Vagina (tissue), 2 donors: ENCODE results near the gene CAND2. TPM values are rescaled to one million over a fixed set of nuclear protein-coding genes. Genes with fewer than 3 reads are reported as not detected.

Experiments used
- DNase-seq, 2 donors: peaks; one replicate each; pipeline ENCODE4 v3.0.0-alpha.2; 2017; ENCODE audit errors: extremely low spot score in 2 of 2
- H3K27ac ChIP-seq: fragments of 200-600 bp; sonication (generic); one replicate; pipeline ENCODE4 v1.5.1; 2019
- H3K27me3 ChIP-seq: fragments of 200-600 bp; sonication (generic); one replicate; pipeline ENCODE4 v1.5.1; 2019
- H3K36me3 ChIP-seq, 2 donors: fragments of 200-600 bp; sonication (generic); one replicate each; pipeline ENCODE4 v1.5.1; 2017 to 2019
- H3K4me1 ChIP-seq: fragments of 200-600 bp; sonication (generic); one replicate; pipeline ENCODE4 v1.5.1; 2019
- H3K4me3 ChIP-seq, 2 donors: fragments of 200-600 bp; sonication (generic); 1 replicate in 1 of 2; 2 replicates in 1 of 2; pipeline ENCODE4 v1.5.1; 2016 to 2019
- H3K9me3 ChIP-seq: fragments of 200-600 bp; sonication (generic); one replicate; pipeline ENCODE4 v1.5.1; 2019
- POLR2A ChIP-seq, 2 donors: fragments of 450-650 bp; IDR thresholded peaks; one replicate each; pipeline ENCODE4 v1.6.1; 2017; ENCODE audit warnings: antibody characterized with exemption in 2 of 2, mild to moderate bottlenecking in 2 of 2, moderate library complexity in 2 of 2
- POLR2AphosphoS5 ChIP-seq, 2 donors: sonication (generic); formaldehyde crosslinking; IDR thresholded peaks; one replicate each; pipeline ENCODE4 v1.9.0; 2017; ENCODE audit warnings: antibody characterized with exemption in 2 of 2, mild to moderate bottlenecking in 2 of 2, low read depth in 1 of 2; ENCODE audit not compliant: insufficient read depth in 1 of 2
- intact Hi-C: fragments of 100-400 bp; cut with DNase I; formaldehyde crosslinking; loops from one replicate; pipeline ENCODE4 v1.15.1; 2023
- total RNA-seq: library from RNA; depleted of rRNA; stranded (reverse); fragments of >200 nt; gene quantifications from one replicate; pipeline ENCODE4 v1.2.3, GENCODE V29; 2016
- TF ChIP-seq, protein P1 (sequence below), 3 experiments: fragments of 450-650 bp in 2 of 3; fragments of 200-600 bp in 1 of 3; sonication (generic) in 1 of 3; IDR thresholded peaks; one replicate each; pipeline ENCODE4 v1.5.1; 2017 to 2019; ENCODE audit warnings: antibody characterized with exemption in 3 of 3, mild to moderate bottlenecking in 2 of 3, moderate library complexity in 2 of 3

Gene CAND2
- total RNA-seq, 1 donor from 2014 or later, result 12.5 TPM

DNA sequence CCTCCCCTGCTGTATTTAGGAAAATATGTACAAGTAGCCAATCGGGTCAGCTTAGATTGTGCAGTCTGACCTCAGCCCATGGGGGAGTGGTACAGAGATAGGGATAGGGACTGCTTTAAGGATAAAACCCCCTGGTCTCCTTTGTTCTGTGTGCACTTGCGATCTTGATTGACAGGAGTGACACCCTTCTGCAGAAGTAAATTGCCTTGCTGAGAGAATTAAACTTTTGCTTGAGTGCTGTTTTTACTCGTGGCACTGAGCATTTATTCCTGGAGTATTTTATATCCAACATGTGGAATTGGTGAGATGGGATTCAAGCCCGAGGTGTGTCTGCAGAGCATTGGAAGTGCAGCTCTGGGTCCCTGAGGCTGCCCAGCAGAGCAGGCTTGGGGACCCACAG is 68.8 kb downstream of the CAND2 start:
- no peaks in the 10 kb centered on the region for H3K27me3 ChIP-seq
- no peak for DNase-seq
- no peak overlapping the region for H3K4me3 ChIP-seq
- no peaks in the 10 kb centered on the region for H3K36me3 ChIP-seq
- intact Hi-C loops, result no loop called here
- peaks cover 15% of the 10 kb centered on the region for H3K4me1 ChIP-seq
- H3K27ac ChIP-seq, result no peak overlapping the region
- H3K9me3 ChIP-seq, result no peaks in the 10 kb centered on the region
- TF ChIP-seq POLR2A (IDR thresholded peaks at IDR 0.05) (no peak), POLR2AphosphoS5 (IDR thresholded peaks at IDR 0.05; ENCODE audit: insufficient read depth in 1 of 2, low read depth in 1 of 2) (no peak)
- TF ChIP-seq, protein P1, sequence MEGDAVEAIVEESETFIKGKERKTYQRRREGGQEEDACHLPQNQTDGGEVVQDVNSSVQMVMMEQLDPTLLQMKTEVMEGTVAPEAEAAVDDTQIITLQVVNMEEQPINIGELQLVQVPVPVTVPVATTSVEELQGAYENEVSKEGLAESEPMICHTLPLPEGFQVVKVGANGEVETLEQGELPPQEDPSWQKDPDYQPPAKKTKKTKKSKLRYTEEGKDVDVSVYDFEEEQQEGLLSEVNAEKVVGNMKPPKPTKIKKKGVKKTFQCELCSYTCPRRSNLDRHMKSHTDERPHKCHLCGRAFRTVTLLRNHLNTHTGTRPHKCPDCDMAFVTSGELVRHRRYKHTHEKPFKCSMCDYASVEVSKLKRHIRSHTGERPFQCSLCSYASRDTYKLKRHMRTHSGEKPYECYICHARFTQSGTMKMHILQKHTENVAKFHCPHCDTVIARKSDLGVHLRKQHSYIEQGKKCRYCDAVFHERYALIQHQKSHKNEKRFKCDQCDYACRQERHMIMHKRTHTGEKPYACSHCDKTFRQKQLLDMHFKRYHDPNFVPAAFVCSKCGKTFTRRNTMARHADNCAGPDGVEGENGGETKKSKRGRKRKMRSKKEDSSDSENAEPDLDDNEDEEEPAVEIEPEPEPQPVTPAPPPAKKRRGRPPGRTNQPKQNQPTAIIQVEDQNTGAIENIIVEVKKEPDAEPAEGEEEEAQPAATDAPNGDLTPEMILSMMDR (IDR thresholded peaks at IDR 0.05), result no peak

- DNase-seq, result no peak
- Histone ChIP-seq H3K4me3 (no peak overlapping the region), H3K36me3 (no peaks in the 10 kb centered on the region), H3K27ac (no peak overlapping the region), H3K4me1 (peaks cover 15% of the 10 kb centered on the region), H3K9me3 (no peaks in the 10 kb centered on the region), H3K27me3 (no peaks in the 10 kb centered on the region)
- no peak for TF ChIP-seq POLR2A (IDR thresholded peaks at IDR 0.05)
- no peak for TF ChIP-seq POLR2AphosphoS5 (IDR thresholded peaks at IDR 0.05; ENCODE audit: insufficient read depth in 1 of 2, low read depth in 1 of 2)
- TF ChIP-seq, protein P1 (IDR thresholded peaks at IDR 0.05), result no peak
- intact Hi-C loops, result no loop called here
Observed at GRCh38 chr3:12866836-12867235, 70.4 kb downstream of the CAND2 start.

- H3K27me3 ChIP-seq, result no peaks in the 10 kb centered on the region
- H3K27ac ChIP-seq, result no peak overlapping the region
- H3K4me3 ChIP-seq, result no peak overlapping the region
- H3K4me1 ChIP-seq, result peaks cover 15% of the 10 kb centered on the region
- no peak for DNase-seq
- H3K36me3 ChIP-seq, result no peaks in the 10 kb centered on the region
- H3K9me3 ChIP-seq, result no peaks in the 10 kb centered on the region
- intact Hi-C loops, result no loop called here
- TF ChIP-seq POLR2A (IDR thresholded peaks at IDR 0.05), result no peak
- TF ChIP-seq, protein P1 (IDR thresholded peaks at IDR 0.05), result peak; percentile 88 to 94 (median 88)
- TF ChIP-seq POLR2AphosphoS5 (IDR thresholded peaks at IDR 0.05; ENCODE audit: insufficient read depth in 1 of 2, low read depth in 1 of 2), result peak in 1 of 2 donors; percentile 58
Observed at GRCh38 chr3:12868039-12869034, 71.9 kb downstream of the CAND2 start.

DNA sequence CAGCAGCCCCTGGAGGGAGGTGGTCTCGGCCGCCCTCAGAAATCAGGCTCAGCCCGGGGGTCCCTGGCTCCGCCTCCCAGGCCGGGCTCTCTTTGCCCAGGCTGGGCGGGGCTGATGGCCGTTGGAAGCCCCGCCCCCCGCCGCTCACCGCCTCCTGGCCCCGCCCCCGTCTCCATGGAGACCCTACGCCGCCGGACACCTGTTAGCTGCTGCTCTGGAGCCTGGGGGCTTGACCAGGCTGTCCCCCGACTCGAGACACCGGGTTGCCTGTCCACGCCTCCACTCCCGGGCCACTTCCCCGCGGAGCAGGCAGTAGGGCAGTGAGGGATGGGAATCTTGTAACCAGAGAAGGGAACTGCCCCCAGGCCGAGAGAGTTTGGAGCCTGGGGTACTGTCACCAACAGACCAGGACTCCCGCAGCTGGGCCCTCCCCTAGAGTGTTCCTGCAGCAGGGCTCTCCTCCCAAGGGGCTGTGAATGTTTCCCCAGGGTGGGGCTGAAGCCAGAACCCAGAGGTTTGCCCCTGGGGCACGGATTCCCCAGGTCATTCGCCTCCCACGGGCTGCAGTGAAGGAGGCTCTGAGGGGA is 72.6 kb downstream of the CAND2 start:
- Histone ChIP-seq H3K27ac (no peak overlapping the region), H3K4me1 (peaks cover 15% of the 10 kb centered on the region), H3K9me3 (no peaks in the 10 kb centered on the region), H3K27me3 (no peaks in the 10 kb centered on the region), H3K36me3 (no peaks in the 10 kb centered on the region), H3K4me3 (no peak overlapping the region)
- no peak for DNase-seq
- TF ChIP-seq POLR2A (IDR thresholded peaks at IDR 0.05), result no peak
- TF ChIP-seq POLR2AphosphoS5 (IDR thresholded peaks at IDR 0.05; ENCODE audit: insufficient read depth in 1 of 2, low read depth in 1 of 2), result no peak
- intact Hi-C loops, result no loop called here

GRCh38 chr3:12870942-12871341 is 74.5 kb downstream of the CAND2 start:
- Histone ChIP-seq H3K36me3 (no peaks in the 10 kb centered on the region), H3K27me3 (no peaks in the 10 kb centered on the region), H3K4me1 (peaks cover 18% of the 10 kb centered on the region), H3K9me3 (no peaks in the 10 kb centered on the region), H3K27ac (no peak overlapping the region), H3K4me3 (no peak overlapping the region)
- intact Hi-C loops, result no loop called here
- no peak for DNase-seq
- TF ChIP-seq, protein P1 (IDR thresholded peaks at IDR 0.05), result no peak
- TF ChIP-seq POLR2A (IDR thresholded peaks at IDR 0.05) (no peak), POLR2AphosphoS5 (IDR thresholded peaks at IDR 0.05; ENCODE audit: insufficient read depth in 1 of 2, low read depth in 1 of 2) (no peak)
